Measurements from ENCODE around the gene IDI1. TPM values are rescaled to one million over a fixed set of nuclear protein-coding genes. Genes with fewer than 3 reads are reported as not detected.

IDI1 gene
- total RNA-seq, 1 experiment from 2014 or later, result 44.7 TPM

- H3K79me2 ChIP-seq (ENCODE audit: insufficient read depth, low read length), result no peaks in the 10 kb centered on the region
- Mint-ChIP-seq H3K27me3 (ENCODE audit: low read depth) (no peaks in the 10 kb centered on the region), H3K9me3 (no peaks in the 10 kb centered on the region), H3K27ac (peak overlapping the region; percentile 21 to 57 (median 32); a peak in 4 of 7 replicates), H3K4me1 (peaks cover 6 to 7% of the 10 kb centered on the region in 2 experiments; a peak in 3 of 4 replicates), H3K36me3 (ENCODE audit: insufficient read depth in 1 of 3, low read depth in 3 of 3) (peaks cover 2 to 43% (median 16%) of the 10 kb centered on the region in 3 experiments; a peak in 6 of 7 replicates), H3K4me3 (no peak overlapping the region)
- peaks cover 2% of the 10 kb centered on the region for H3K79me1 ChIP-seq (ENCODE audit: insufficient read depth, low read depth, low read length, poor library complexity, severe bottlenecking)
- no peak overlapping the region for H3K4me2 ChIP-seq (ENCODE audit: insufficient read depth, insufficient read length, low read length)
- no peak overlapping the region for H3K27ac ChIP-seq (ENCODE audit: insufficient read length, low read depth, low read length)
- no peaks in the 10 kb centered on the region for H3K23me2 ChIP-seq (ENCODE audit: insufficient read length, low read depth, low read length, poor library complexity, severe bottlenecking)
- no peak overlapping the region for H3K14ac ChIP-seq (ENCODE audit: insufficient read depth, low read length)
- no peak overlapping the region for H2BK15ac ChIP-seq (ENCODE audit: low read depth, low read length)
- DNase-seq, result no peak
- no peak overlapping the region for H2BK12ac ChIP-seq (ENCODE audit: insufficient read length, low read depth, low read length)
- H3K18ac ChIP-seq (ENCODE audit: insufficient read length, low read depth, low read length), result no peak overlapping the region
- H4K5ac ChIP-seq (ENCODE audit: insufficient read length, low read depth, low read length), result no peak overlapping the region
- no peak overlapping the region for H2AFZ ChIP-seq (ENCODE audit: low read length)
- H3K4me1 ChIP-seq (ENCODE audit: insufficient read depth, low read length), result 0 out of 2 replicates have a peak, but pooled peaks cover 3% of the 10 kb centered on the region
- no peak overlapping the region for H3K4ac ChIP-seq (ENCODE audit: low read depth, low read length)
- no peak overlapping the region for H4K91ac ChIP-seq (ENCODE audit: insufficient read length, low read depth, low read length)
- H3K9me3 ChIP-seq (ENCODE audit: control insufficient read depth, low read depth, low read length), result no peaks in the 10 kb centered on the region
- no peak overlapping the region for H3K56ac ChIP-seq (ENCODE audit: insufficient read length, low read depth, low read length)
- H4K20me1 ChIP-seq (ENCODE audit: control insufficient read depth, insufficient read depth, insufficient read length), result no peaks in the 10 kb centered on the region
- H3K23ac ChIP-seq (ENCODE audit: insufficient read length, low read depth, low read length), result no peak overlapping the region
- no peak overlapping the region for H2BK120ac ChIP-seq (ENCODE audit: low read depth, low read length, poor library complexity, severe bottlenecking)
- no peak overlapping the region for H3T11ph ChIP-seq (ENCODE audit: low read length)
- H3K9ac ChIP-seq (ENCODE audit: extremely low read depth, insufficient read length, low read length), result no peak overlapping the region
- no peaks in the 10 kb centered on the region for H3K27me3 ChIP-seq (ENCODE audit: insufficient read depth, low read length)
- WGBS (ENCODE audit: extremely low coverage, insufficient read length, low lambda C conversion rate), result no CpG with 5 or more reads among the region's 18 CpGs
- no peak overlapping the region for H2BK5ac ChIP-seq (ENCODE audit: insufficient read length, low read length)
- H2BK20ac ChIP-seq (ENCODE audit: low read depth, low read length, poor library complexity, severe bottlenecking), result no peak overlapping the region
- TF ChIP-seq CTCF (conservative IDR thresholded peaks at IDR 0.05), result peak; percentile 51; the same call in 2 of the 3 replicates
- H4K8ac ChIP-seq (replicated peaks; ENCODE audit: insufficient read length, low read depth, low read length), result no peak overlapping the region
- H2AK5ac ChIP-seq (ENCODE audit: insufficient read length, low read length), result no peak overlapping the region
Measured at GRCh38 chr10:1074748-1075308, 25.9 kb upstream of the IDI1 start.

Measured in H9 (cell line).